ENCODE data around the gene ZBTB6. TPM values are rescaled to one million over a fixed set of nuclear protein-coding genes. Genes with fewer than 3 reads are reported as not detected.

Gene ZBTB6
- total and polyA plus RNA-seq, 9 of the 15 experiments (the other 6 are each of a cell fraction or from before 2014, with no cell fraction given): 1.4 to 7.2 (median 5.3) TPM

DNA sequence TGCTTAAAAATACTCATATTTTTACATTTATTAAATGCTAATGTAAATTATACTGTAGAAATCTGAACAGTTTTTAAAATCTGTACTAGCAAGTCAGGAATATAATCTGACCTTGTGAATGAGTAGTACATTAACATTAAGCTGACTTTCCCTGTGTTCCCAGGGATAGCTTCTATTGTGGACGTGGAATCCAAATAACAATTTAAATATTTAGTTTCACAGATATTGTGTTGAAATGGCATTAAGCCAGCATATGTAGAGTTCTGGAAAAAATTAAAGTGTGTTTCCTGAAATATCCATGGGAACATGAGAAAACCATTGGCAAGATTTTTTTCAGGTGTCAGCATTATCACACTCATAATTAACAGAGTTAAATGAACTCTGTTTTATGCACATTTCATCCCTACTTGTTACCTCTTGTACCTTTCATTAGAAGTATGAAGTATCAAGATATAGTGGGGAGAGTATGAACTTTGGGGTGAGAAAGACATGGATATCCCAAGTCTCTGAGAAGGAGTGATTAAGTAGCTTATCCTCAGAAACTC is 33.4 kb upstream of the ZBTB6 start (continued):
- TF ChIP-seq, protein P1, sequence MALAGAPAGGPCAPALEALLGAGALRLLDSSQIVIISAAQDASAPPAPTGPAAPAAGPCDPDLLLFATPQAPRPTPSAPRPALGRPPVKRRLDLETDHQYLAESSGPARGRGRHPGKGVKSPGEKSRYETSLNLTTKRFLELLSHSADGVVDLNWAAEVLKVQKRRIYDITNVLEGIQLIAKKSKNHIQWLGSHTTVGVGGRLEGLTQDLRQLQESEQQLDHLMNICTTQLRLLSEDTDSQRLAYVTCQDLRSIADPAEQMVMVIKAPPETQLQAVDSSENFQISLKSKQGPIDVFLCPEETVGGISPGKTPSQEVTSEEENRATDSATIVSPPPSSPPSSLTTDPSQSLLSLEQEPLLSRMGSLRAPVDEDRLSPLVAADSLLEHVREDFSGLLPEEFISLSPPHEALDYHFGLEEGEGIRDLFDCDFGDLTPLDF (CRISPR knock-in tag; IDR thresholded peaks at IDR 0.05): no peak
- TF ChIP-seq, protein P2, sequence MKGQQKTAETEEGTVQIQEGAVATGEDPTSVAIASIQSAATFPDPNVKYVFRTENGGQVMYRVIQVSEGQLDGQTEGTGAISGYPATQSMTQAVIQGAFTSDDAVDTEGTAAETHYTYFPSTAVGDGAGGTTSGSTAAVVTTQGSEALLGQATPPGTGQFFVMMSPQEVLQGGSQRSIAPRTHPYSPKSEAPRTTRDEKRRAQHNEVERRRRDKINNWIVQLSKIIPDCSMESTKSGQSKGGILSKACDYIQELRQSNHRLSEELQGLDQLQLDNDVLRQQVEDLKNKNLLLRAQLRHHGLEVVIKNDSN (CRISPR knock-in tag; IDR thresholded peaks at IDR 0.05): no peak
- TF ChIP-seq, protein P3, sequence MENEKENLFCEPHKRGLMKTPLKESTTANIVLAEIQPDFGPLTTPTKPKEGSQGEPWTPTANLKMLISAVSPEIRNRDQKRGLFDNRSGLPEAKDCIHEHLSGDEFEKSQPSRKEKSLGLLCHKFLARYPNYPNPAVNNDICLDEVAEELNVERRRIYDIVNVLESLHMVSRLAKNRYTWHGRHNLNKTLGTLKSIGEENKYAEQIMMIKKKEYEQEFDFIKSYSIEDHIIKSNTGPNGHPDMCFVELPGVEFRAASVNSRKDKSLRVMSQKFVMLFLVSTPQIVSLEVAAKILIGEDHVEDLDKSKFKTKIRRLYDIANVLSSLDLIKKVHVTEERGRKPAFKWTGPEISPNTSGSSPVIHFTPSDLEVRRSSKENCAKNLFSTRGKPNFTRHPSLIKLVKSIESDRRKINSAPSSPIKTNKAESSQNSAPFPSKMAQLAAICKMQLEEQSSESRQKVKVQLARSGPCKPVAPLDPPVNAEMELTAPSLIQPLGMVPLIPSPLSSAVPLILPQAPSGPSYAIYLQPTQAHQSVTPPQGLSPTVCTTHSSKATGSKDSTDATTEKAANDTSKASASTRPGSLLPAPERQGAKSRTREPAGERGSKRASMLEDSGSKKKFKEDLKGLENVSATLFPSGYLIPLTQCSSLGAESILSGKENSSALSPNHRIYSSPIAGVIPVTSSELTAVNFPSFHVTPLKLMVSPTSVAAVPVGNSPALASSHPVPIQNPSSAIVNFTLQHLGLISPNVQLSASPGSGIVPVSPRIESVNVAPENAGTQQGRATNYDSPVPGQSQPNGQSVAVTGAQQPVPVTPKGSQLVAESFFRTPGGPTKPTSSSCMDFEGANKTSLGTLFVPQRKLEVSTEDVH (IDR thresholded peaks at IDR 0.05; ENCODE audit: low read depth, partially characterized antibody): no peak
- TF ChIP-seq, protein P4, sequence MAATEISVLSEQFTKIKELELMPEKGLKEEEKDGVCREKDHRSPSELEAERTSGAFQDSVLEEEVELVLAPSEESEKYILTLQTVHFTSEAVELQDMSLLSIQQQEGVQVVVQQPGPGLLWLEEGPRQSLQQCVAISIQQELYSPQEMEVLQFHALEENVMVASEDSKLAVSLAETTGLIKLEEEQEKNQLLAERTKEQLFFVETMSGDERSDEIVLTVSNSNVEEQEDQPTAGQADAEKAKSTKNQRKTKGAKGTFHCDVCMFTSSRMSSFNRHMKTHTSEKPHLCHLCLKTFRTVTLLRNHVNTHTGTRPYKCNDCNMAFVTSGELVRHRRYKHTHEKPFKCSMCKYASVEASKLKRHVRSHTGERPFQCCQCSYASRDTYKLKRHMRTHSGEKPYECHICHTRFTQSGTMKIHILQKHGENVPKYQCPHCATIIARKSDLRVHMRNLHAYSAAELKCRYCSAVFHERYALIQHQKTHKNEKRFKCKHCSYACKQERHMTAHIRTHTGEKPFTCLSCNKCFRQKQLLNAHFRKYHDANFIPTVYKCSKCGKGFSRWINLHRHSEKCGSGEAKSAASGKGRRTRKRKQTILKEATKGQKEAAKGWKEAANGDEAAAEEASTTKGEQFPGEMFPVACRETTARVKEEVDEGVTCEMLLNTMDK (IDR thresholded peaks at IDR 0.05; ENCODE audit: borderline replicate concordance, insufficient read depth, low read depth, low read length, poor library complexity, severe bottlenecking): no peak
- no peak for TF ChIP-seq SAP30 (IDR thresholded peaks at IDR 0.05; ENCODE audit: borderline replicate concordance, insufficient read depth, low read depth, low read length, poor library complexity, severe bottlenecking)
- TF ChIP-seq C11orf30 (IDR thresholded peaks at IDR 0.05; ENCODE audit: low read depth): peak; percentile 75
- no peak for TF ChIP-seq ZC3H4 (CRISPR knock-in tag; IDR thresholded peaks at IDR 0.05; ENCODE audit: borderline replicate concordance)
- TF ChIP-seq CBX8 (IDR thresholded peaks at IDR 0.05; ENCODE audit: borderline replicate concordance, extremely low read depth, low read depth, low read length, poor library complexity, severe bottlenecking): no peak
- TF ChIP-seq, protein P5, sequence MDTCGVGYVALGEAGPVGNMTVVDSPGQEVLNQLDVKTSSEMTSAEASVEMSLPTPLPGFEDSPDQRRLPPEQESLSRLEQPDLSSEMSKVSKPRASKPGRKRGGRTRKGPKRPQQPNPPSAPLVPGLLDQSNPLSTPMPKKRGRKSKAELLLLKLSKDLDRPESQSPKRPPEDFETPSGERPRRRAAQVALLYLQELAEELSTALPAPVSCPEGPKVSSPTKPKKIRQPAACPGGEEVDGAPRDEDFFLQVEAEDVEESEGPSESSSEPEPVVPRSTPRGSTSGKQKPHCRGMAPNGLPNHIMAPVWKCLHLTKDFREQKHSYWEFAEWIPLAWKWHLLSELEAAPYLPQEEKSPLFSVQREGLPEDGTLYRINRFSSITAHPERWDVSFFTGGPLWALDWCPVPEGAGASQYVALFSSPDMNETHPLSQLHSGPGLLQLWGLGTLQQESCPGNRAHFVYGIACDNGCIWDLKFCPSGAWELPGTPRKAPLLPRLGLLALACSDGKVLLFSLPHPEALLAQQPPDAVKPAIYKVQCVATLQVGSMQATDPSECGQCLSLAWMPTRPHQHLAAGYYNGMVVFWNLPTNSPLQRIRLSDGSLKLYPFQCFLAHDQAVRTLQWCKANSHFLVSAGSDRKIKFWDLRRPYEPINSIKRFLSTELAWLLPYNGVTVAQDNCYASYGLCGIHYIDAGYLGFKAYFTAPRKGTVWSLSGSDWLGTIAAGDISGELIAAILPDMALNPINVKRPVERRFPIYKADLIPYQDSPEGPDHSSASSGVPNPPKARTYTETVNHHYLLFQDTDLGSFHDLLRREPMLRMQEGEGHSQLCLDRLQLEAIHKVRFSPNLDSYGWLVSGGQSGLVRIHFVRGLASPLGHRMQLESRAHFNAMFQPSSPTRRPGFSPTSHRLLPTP (IDR thresholded peaks at IDR 0.05; ENCODE audit: borderline replicate concordance, extremely low read depth, insufficient read length): no peak
- TF ChIP-seq ELF2 (CRISPR knock-in tag; IDR thresholded peaks at IDR 0.05): no peak
- TF ChIP-seq RFX5 (IDR thresholded peaks at IDR 0.05; ENCODE audit: low read depth, low read length): no peak
- TF ChIP-seq MAFF (IDR thresholded peaks at IDR 0.05; ENCODE audit: low read length): peak; percentile 55; the same call in 1 of the 2 replicates
- TF ChIP-seq CREBBP (IDR thresholded peaks at IDR 0.05; ENCODE audit: low read depth, low read length): no peak
- 0 out of 4 replicates have a peak, but pooled peaks of 1 of the 2 experiments have one; percentile 15 for TF ChIP-seq MNT (conservative IDR thresholded peaks at IDR 0.05)
